ENCODE measurements around the gene NEDD9. TPM values are rescaled to one million over a fixed set of nuclear protein-coding genes. Genes with fewer than 3 reads are reported as not detected.

NEDD9 gene
- total and polyA plus RNA-seq, 2 of the 13 experiments (the other 11 are each of a cell fraction or from before 2014, with no cell fraction given) = 27.1 to 389 TPM

DNA sequence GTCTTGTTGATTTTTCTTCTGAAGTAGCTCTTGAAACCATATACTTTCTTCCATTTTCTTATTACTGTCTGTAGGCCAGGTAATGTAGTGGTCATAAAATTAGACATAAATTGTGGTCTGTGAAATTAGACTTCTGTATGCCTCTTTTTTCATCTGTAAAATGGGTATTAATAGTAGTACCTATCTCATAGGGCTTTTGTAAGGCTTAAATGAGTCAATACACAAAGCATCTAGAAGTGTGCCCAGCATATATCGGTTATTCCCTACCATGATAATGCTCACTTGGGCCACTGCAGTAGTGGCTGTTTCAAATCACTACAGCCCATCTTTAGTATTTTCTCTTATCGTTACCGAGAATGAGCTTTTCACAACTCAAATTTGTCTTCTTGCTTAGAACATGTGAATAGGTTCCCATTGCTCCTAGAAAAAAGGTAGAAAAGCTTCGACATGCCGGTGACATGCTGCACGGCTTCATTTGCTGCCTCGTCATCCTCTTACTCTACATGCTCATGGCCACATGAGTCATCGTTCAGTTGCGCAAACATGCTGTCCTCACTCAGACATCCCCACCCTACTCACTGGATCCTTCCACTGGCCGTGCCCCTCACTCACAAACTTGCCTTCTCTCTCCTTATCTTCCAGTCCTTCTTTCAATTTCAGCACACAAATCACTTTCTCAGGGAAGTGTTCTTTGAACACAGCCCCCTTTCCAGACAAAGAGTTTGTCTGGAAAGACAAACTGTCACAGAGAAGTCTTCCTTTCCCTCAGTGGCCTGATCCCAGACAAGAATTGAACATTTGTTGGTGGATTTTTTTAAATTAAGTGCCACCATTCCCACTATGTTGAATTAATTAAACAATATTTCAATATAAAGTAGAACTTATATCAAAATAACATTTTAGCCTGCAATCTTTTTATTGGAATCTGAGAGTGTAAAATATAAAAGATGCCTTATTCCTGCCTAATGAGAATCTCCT lies 88.8 kb downstream of the NEDD9 start (continued):
- no peak for TF ChIP-seq NFKB2 (CRISPR knock-in tag; IDR thresholded peaks at IDR 0.05; ENCODE audit: borderline replicate concordance)
- TF ChIP-seq, protein P1, sequence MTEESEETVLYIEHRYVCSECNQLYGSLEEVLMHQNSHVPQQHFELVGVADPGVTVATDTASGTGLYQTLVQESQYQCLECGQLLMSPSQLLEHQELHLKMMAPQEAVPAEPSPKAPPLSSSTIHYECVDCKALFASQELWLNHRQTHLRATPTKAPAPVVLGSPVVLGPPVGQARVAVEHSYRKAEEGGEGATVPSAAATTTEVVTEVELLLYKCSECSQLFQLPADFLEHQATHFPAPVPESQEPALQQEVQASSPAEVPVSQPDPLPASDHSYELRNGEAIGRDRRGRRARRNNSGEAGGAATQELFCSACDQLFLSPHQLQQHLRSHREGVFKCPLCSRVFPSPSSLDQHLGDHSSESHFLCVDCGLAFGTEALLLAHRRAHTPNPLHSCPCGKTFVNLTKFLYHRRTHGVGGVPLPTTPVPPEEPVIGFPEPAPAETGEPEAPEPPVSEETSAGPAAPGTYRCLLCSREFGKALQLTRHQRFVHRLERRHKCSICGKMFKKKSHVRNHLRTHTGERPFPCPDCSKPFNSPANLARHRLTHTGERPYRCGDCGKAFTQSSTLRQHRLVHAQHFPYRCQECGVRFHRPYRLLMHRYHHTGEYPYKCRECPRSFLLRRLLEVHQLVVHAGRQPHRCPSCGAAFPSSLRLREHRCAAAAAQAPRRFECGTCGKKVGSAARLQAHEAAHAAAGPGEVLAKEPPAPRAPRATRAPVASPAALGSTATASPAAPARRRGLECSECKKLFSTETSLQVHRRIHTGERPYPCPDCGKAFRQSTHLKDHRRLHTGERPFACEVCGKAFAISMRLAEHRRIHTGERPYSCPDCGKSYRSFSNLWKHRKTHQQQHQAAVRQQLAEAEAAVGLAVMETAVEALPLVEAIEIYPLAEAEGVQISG (CRISPR knock-in tag; IDR thresholded peaks at IDR 0.05) = peak; percentile 67; the same call in 1 of the 2 replicates
- no peak for TF ChIP-seq MBNL3 (CRISPR knock-in tag; conservative IDR thresholded peaks at IDR 0.05)
- peak; percentile 100 for TF ChIP-seq ATF3 (CRISPR knock-in tag; IDR thresholded peaks at IDR 0.05)
- TF ChIP-seq PBX3 (CRISPR knock-in tag; IDR thresholded peaks at IDR 0.05; ENCODE audit: borderline replicate concordance) = no peak
- no peak for TF ChIP-seq BRD4 (CRISPR knock-in tag; IDR thresholded peaks at IDR 0.05)
- peak; percentile 44; the same call in 1 of the 2 replicates for TF ChIP-seq ZFX (CRISPR knock-in tag; IDR thresholded peaks at IDR 0.05; ENCODE audit: low read depth)
- no peak for TF ChIP-seq KMT2A (CRISPR knock-in tag; IDR thresholded peaks at IDR 0.05)
- peak; percentile 83 for TF ChIP-seq TFE3 (CRISPR knock-in tag; IDR thresholded peaks at IDR 0.05)
- TF ChIP-seq ZNF670 (CRISPR knock-in tag; IDR thresholded peaks at IDR 0.05; ENCODE audit: borderline replicate concordance) = no peak
- TF ChIP-seq SIX1 (CRISPR knock-in tag; IDR thresholded peaks at IDR 0.05; ENCODE audit: borderline replicate concordance) = no peak
- no peak for TF ChIP-seq ZNF354B (CRISPR knock-in tag; IDR thresholded peaks at IDR 0.05)
- TF ChIP-seq KDM1A (CRISPR knock-in tag; IDR thresholded peaks at IDR 0.05) = peak; percentile 64; the same call in 1 of the 2 replicates
- TF ChIP-seq ZSCAN20 (CRISPR knock-in tag; IDR thresholded peaks at IDR 0.05; ENCODE audit: borderline replicate concordance) = no peak
- TF ChIP-seq MED8 (CRISPR knock-in tag; IDR thresholded peaks at IDR 0.05; ENCODE audit: insufficient replicate concordance) = no peak
- TF ChIP-seq SMAD1 (CRISPR knock-in tag; IDR thresholded peaks at IDR 0.05; ENCODE audit: borderline replicate concordance, low read depth) = no peak
- no peak for TF ChIP-seq ZNF891 (CRISPR knock-in tag; IDR thresholded peaks at IDR 0.05)
- no peak for TF ChIP-seq TSC22D2 (CRISPR knock-in tag; IDR thresholded peaks at IDR 0.05; ENCODE audit: borderline replicate concordance)
- TF ChIP-seq SAFB2 (CRISPR knock-in tag; IDR thresholded peaks at IDR 0.05; ENCODE audit: borderline replicate concordance, low read depth) = peak; percentile 32; the same call in 1 of the 2 replicates
- TF ChIP-seq TOE1 (CRISPR knock-in tag; IDR thresholded peaks at IDR 0.05) = no peak
- peak; percentile 62; the same call in 1 of the 2 replicates for TF ChIP-seq ZNF629 (CRISPR knock-in tag; conservative IDR thresholded peaks at IDR 0.05)
- peak; percentile 86; the same call in 1 of the 2 replicates for TF ChIP-seq ZNF614 (CRISPR knock-in tag; IDR thresholded peaks at IDR 0.05; ENCODE audit: borderline replicate concordance)
- TF ChIP-seq MYC (CRISPR knock-in tag; IDR thresholded peaks at IDR 0.05; ENCODE audit: borderline replicate concordance) = peak; percentile 72; the same call in 1 of the 2 replicates

Data from HepG2 (cell line).